GM12891 (cell line): ENCODE measurements around the gene ANKRD27.

Experiments used
- POLR2A ChIP-seq: IDR thresholded peaks from 2 replicates; pipeline ENCODE4 v1.6.1; 2011; ENCODE audit warnings: low read depth, low read length, control low read depth
- POLR2AphosphoS5 ChIP-seq: IDR thresholded peaks from 2 replicates; pipeline ENCODE4 v1.6.1; 2011; ENCODE audit warnings: low read depth, low read length, control low read depth
- POU2F2 ChIP-seq: IDR thresholded peaks from 2 replicates; pipeline ENCODE4 v1.6.1; 2011; ENCODE audit warnings: low read depth, mild to moderate bottlenecking, control low read depth, low read length, moderate library complexity
- SPI1 ChIP-seq: IDR thresholded peaks from 2 replicates; pipeline ENCODE4 v1.6.1; 2011; ENCODE audit warnings: low read depth, low read length, control low read depth
- TAF1 ChIP-seq: IDR thresholded peaks from 2 replicates; pipeline ENCODE4 v1.6.1; 2011; ENCODE audit warnings: low read depth, low read length, control low read depth

DNA sequence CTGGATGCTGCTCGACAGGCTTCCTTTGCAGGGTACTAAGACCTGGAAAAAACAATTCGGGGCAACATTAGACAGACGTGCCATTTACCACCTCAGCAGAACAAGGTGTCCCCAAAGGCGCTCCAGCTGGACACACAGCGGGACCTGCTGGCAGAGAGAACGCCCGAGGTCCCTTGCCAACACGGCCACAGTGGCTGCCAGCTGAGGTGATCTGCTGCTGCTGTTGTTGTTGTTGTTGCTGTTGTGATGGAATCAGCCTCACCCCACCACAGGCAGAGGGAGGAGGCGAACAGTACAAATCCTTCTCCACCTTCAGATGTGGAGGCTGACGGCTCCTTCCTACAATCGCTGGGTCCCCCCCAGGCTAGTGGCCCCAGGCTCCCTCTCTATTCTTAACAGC is 25.2 kb downstream of the ANKRD27 start:
- TF ChIP-seq POLR2A (no peak), POLR2AphosphoS5 (no peak), SPI1 (no peak), TAF1 (no peak), POU2F2 (no peak)
